NCI-H69 (cell line): ENCODE results near the gene UNC80.

ENCODE experiments used
- DNase-seq: peaks from one replicate; lab custom pipeline; 2025; lab: John Stamatoyannopoulos, UW

Gene UNC80

GRCh38 chr2:209913786-209914345 is 142.2 kb downstream of the UNC80 start:
- peak; percentile 53 for DNase-seq

GRCh38 chr2:209917154-209917771 is 145.6 kb downstream of the UNC80 start:
- no peak for DNase-seq

GRCh38 chr2:209918251-209918650 is 146.6 kb downstream of the UNC80 start:
- DNase-seq: no peak

- DNase-seq: no peak
Observed at GRCh38 chr2:209922116-209922515, 150.5 kb downstream of the UNC80 start.

- DNase-seq: no peak
Observed at GRCh38 chr2:209929369-209929768, 157.7 kb downstream of the UNC80 start.

- DNase-seq: no peak
Observed at GRCh38 chr2:209933499-209934483, 162.2 kb downstream of the UNC80 start.

GRCh38 chr2:209936106-209936666 is 164.6 kb downstream of the UNC80 start:
- DNase-seq: no peak

GRCh38 chr2:209937893-209938292 is 166.3 kb downstream of the UNC80 start:
- DNase-seq: no peak

- DNase-seq: no peak
Observed at GRCh38 chr2:209938906-209939305, 167.3 kb downstream of the UNC80 start.

- DNase-seq: no peak
Observed at GRCh38 chr2:209940936-209941335, 169.3 kb downstream of the UNC80 start.

GRCh38 chr2:209942426-209942825 is 170.8 kb downstream of the UNC80 start:
- DNase-seq: no peak

- DNase-seq: no peak
Observed at GRCh38 chr2:209942936-209943605, 171.4 kb downstream of the UNC80 start.

GRCh38 chr2:209943776-209944175 is 172.1 kb downstream of the UNC80 start:
- DNase-seq: no peak

GRCh38 chr2:209946539-209946938 is 174.9 kb downstream of the UNC80 start:
- DNase-seq: no peak

GRCh38 chr2:209956271-209956670 is 184.6 kb downstream of the UNC80 start:
- peak; percentile 10 for DNase-seq

- DNase-seq: no peak
Observed at GRCh38 chr2:209958016-209958415, 186.4 kb downstream of the UNC80 start.

- DNase-seq: no peak
Observed at GRCh38 chr2:209960045-209960444, 188.4 kb downstream of the UNC80 start.

- DNase-seq: peak; percentile 76
Observed at GRCh38 chr2:209960676-209961630, 189.3 kb downstream of the UNC80 start.

GRCh38 chr2:209965723-209966122 is 194.1 kb downstream of the UNC80 start:
- no peak for DNase-seq

- no peak for DNase-seq
Observed at GRCh38 chr2:209969692-209970091, 198.1 kb downstream of the UNC80 start.

- DNase-seq: no peak
Observed at GRCh38 chr2:209970271-209970670, 198.6 kb downstream of the UNC80 start.
